Mammary epithelial cell (primary cell): Measurements from ENCODE around the gene EEF2K.

ENCODE experiments used
- EZH2 ChIP-seq: IDR thresholded peaks from 2 replicates; pipeline ENCODE4 v1.6.1; 2012; ENCODE audit warnings: low read length, inconsistent platforms, borderline replicate concordance
- TF ChIP-seq, protein P1 (sequence below), 2 donors: IDR thresholded peaks in 1 of 2; conservative IDR thresholded peaks in 1 of 2; 2 replicates each; pipeline ENCODE4 v1.5.1; 2011 to 2012; ENCODE audit warnings: inconsistent platforms in 2 of 2, low read length in 2 of 2, mild to moderate bottlenecking in 2 of 2, control low read depth in 1 of 2, low read depth in 1 of 2; ENCODE audit not compliant: insufficient read depth in 1 of 2; ENCODE audit errors: extremely low read depth in 1 of 2

DNA sequence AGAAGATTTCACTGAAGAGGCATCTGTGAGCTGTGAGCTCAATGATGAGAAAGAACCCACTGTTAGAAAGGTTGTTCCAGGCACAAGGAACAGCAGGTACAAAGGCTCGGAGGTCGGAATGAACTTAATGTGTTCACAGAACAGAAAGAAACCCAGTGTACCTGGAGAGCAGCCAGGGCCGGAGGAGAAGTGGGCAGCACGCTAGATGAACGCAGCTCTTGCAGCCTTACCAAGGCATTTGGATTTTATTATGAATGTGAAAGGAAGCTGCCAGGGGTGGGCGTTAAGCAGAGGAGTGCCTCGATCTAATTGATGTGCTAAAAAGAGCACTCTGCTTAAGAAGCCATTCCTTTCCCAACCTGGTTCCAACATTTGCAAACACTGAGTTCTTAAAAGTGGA lies 19.0 kb downstream of the EEF2K start:
- TF ChIP-seq, protein P1, sequence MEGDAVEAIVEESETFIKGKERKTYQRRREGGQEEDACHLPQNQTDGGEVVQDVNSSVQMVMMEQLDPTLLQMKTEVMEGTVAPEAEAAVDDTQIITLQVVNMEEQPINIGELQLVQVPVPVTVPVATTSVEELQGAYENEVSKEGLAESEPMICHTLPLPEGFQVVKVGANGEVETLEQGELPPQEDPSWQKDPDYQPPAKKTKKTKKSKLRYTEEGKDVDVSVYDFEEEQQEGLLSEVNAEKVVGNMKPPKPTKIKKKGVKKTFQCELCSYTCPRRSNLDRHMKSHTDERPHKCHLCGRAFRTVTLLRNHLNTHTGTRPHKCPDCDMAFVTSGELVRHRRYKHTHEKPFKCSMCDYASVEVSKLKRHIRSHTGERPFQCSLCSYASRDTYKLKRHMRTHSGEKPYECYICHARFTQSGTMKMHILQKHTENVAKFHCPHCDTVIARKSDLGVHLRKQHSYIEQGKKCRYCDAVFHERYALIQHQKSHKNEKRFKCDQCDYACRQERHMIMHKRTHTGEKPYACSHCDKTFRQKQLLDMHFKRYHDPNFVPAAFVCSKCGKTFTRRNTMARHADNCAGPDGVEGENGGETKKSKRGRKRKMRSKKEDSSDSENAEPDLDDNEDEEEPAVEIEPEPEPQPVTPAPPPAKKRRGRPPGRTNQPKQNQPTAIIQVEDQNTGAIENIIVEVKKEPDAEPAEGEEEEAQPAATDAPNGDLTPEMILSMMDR (conservative IDR thresholded peaks at IDR 0.05 in 1 of 2, IDR thresholded peaks at IDR 0.05 in 1 of 2; ENCODE audit: extremely low read depth in 1 of 2, insufficient read depth in 1 of 2, low read depth in 1 of 2, low read length in 2 of 2) = no peak
- no peak for TF ChIP-seq EZH2
